HEK293 (cell line): Measurements from ENCODE around the gene RSRP1.
A peak's percentile ranks its signal among the peaks of the same experiment; 100 is the strongest.

ENCODE experiments used
- KLF8 ChIP-seq: fragments of 450-650 bp; formaldehyde crosslinking; IDR thresholded peaks from 2 replicates; pipeline ENCODE4 v1.5.1; 2016; ENCODE audit warnings: missing biosample characterization, missing genetic modification characterization
- MEIS1 ChIP-seq: sonication (generic); formaldehyde crosslinking; IDR thresholded peaks from 2 replicates; pipeline ENCODE4 v1.8.1; 2022; ENCODE audit warnings: missing genetic modification reagents, mild to moderate bottlenecking, borderline replicate concordance
- OSR2 ChIP-seq: fragments of 450-650 bp; formaldehyde crosslinking; IDR thresholded peaks from 2 replicates; pipeline ENCODE4 v1.5.1; 2016; ENCODE audit warnings: missing biosample characterization, missing genetic modification characterization
- TCF7L2 ChIP-seq: IDR thresholded peaks from 2 replicates; pipeline ENCODE4 v1.6.1; 2011; ENCODE audit warnings: low read depth, mild to moderate bottlenecking, inconsistent platforms, low read length, moderate library complexity, borderline replicate concordance
- YY1 ChIP-seq: fragments of 450-650 bp; formaldehyde crosslinking; IDR thresholded peaks from 2 replicates; pipeline ENCODE4 v1.5.1; 2018; ENCODE audit warnings: missing biosample characterization, missing genetic modification characterization
- YY2 ChIP-seq: fragments of 450-650 bp; formaldehyde crosslinking; IDR thresholded peaks from 2 replicates; pipeline ENCODE4 v1.5.1; 2016; ENCODE audit warnings: missing biosample characterization, missing genetic modification characterization
- ZBTB8A ChIP-seq: fragments of 450-650 bp; formaldehyde crosslinking; IDR thresholded peaks from 2 replicates; pipeline ENCODE4 v1.5.1; 2016; ENCODE audit warnings: missing biosample characterization, missing genetic modification characterization
- ZNF146 ChIP-seq: fragments of 450-650 bp; formaldehyde crosslinking; IDR thresholded peaks from 2 replicates; pipeline ENCODE4 v1.5.1; 2016; ENCODE audit warnings: missing biosample characterization, missing genetic modification characterization
- ZNF157 ChIP-seq: fragments of 450-650 bp; formaldehyde crosslinking; IDR thresholded peaks from 2 replicates; pipeline ENCODE4 v1.5.1; 2016; ENCODE audit warnings: missing biosample characterization, missing genetic modification characterization
- ZNF16 ChIP-seq: fragments of 450-650 bp; formaldehyde crosslinking; IDR thresholded peaks from 2 replicates; pipeline ENCODE4 v1.5.1; 2016; ENCODE audit warnings: low read depth, missing biosample characterization, missing genetic modification characterization
- ZNF184 ChIP-seq: fragments of 450-650 bp; IDR thresholded peaks from 2 replicates; pipeline ENCODE4 v1.5.1; 2018; ENCODE audit warnings: missing biosample characterization, mild to moderate bottlenecking, missing genetic modification characterization
- ZNF2 ChIP-seq: fragments of 450-650 bp; formaldehyde crosslinking; IDR thresholded peaks from 2 replicates; pipeline ENCODE4 v1.5.1; 2016; ENCODE audit warnings: missing biosample characterization, missing genetic modification characterization
- ZNF202 ChIP-seq: fragments of 450-650 bp; formaldehyde crosslinking; IDR thresholded peaks from 2 replicates; pipeline ENCODE4 v1.5.1; 2016; ENCODE audit warnings: missing biosample characterization, missing genetic modification characterization, borderline replicate concordance
- ZNF23 ChIP-seq: fragments of 450-650 bp; formaldehyde crosslinking; IDR thresholded peaks from 2 replicates; pipeline ENCODE4 v1.5.1; 2016; ENCODE audit warnings: missing biosample characterization, missing genetic modification characterization, borderline replicate concordance
- ZNF248 ChIP-seq: fragments of 450-650 bp; formaldehyde crosslinking; IDR thresholded peaks from 2 replicates; pipeline ENCODE4 v1.5.1; 2017; ENCODE audit warnings: missing biosample characterization, missing genetic modification characterization
- ZNF302 ChIP-seq: fragments of 450-650 bp; formaldehyde crosslinking; IDR thresholded peaks from 2 replicates; pipeline ENCODE4 v1.5.1; 2016; ENCODE audit warnings: missing biosample characterization, missing genetic modification characterization, low read depth
- ZNF324 ChIP-seq: fragments of 450-650 bp; formaldehyde crosslinking; IDR thresholded peaks from 2 replicates; pipeline ENCODE4 v1.5.1; 2016; ENCODE audit warnings: missing biosample characterization, missing genetic modification characterization
- ZNF335 ChIP-seq: fragments of 450-650 bp; formaldehyde crosslinking; conservative IDR thresholded peaks from 2 replicates; pipeline ENCODE4 v1.5.1; 2016; ENCODE audit warnings: missing biosample characterization, missing genetic modification characterization
- ZNF404 ChIP-seq: fragments of 450-650 bp; formaldehyde crosslinking; IDR thresholded peaks from 2 replicates; pipeline ENCODE4 v1.5.1; 2017; ENCODE audit warnings: missing biosample characterization, missing genetic modification characterization
- ZNF544 ChIP-seq: fragments of 450-650 bp; formaldehyde crosslinking; IDR thresholded peaks from 2 replicates; pipeline ENCODE4 v1.5.0; 2017; ENCODE audit warnings: missing biosample characterization, missing genetic modification characterization
- ZNF600 ChIP-seq: fragments of 450-650 bp; formaldehyde crosslinking; IDR thresholded peaks from 2 replicates; pipeline ENCODE4 v1.5.1; 2016; ENCODE audit warnings: missing biosample characterization, missing genetic modification characterization
- ZNF624 ChIP-seq: fragments of 450-650 bp; formaldehyde crosslinking; IDR thresholded peaks from 2 replicates; pipeline ENCODE4 v1.5.1; 2017; ENCODE audit warnings: missing biosample characterization, missing genetic modification characterization
- ZNF677 ChIP-seq: fragments of 450-650 bp; IDR thresholded peaks from 2 replicates; pipeline ENCODE4 v1.5.0; 2018; ENCODE audit warnings: missing biosample characterization, mild to moderate bottlenecking, missing genetic modification characterization, moderate library complexity
- ZNF843 ChIP-seq: fragments of 450-650 bp; formaldehyde crosslinking; IDR thresholded peaks from 2 replicates; pipeline ENCODE4 v1.5.1; 2016; ENCODE audit warnings: missing biosample characterization, missing genetic modification characterization
- TF ChIP-seq, protein P1 (sequence below): fragments of 450-650 bp; formaldehyde crosslinking; IDR thresholded peaks from 2 replicates; pipeline ENCODE4 v1.5.1; 2017; ENCODE audit warnings: missing biosample characterization, missing genetic modification characterization
- TF ChIP-seq, protein P2 (sequence below): fragments of 450-650 bp; formaldehyde crosslinking; conservative IDR thresholded peaks from 2 replicates; pipeline ENCODE4 v1.5.1; 2016; ENCODE audit warnings: low read depth, missing biosample characterization, missing genetic modification characterization
- TF ChIP-seq, protein P3 (sequence below): fragments of 450-650 bp; formaldehyde crosslinking; IDR thresholded peaks from 2 replicates; pipeline ENCODE4 v1.5.1; 2016; ENCODE audit warnings: missing biosample characterization, missing genetic modification characterization
- TF ChIP-seq, protein P4 (sequence below): fragments of 450-650 bp; formaldehyde crosslinking; IDR thresholded peaks from 2 replicates; pipeline ENCODE4 v1.5.1; 2016; ENCODE audit warnings: missing biosample characterization, missing genetic modification characterization
- TF ChIP-seq, protein P5 (sequence below): fragments of 450-650 bp; formaldehyde crosslinking; IDR thresholded peaks from 2 replicates; pipeline ENCODE4 v1.5.1; 2016; ENCODE audit warnings: missing biosample characterization, missing genetic modification characterization
- TF ChIP-seq, protein P6 (sequence below): fragments of 450-650 bp; formaldehyde crosslinking; IDR thresholded peaks from 2 replicates; pipeline ENCODE4 v1.5.1; 2016; ENCODE audit warnings: missing biosample characterization, missing genetic modification characterization

The RSRP1 gene

DNA sequence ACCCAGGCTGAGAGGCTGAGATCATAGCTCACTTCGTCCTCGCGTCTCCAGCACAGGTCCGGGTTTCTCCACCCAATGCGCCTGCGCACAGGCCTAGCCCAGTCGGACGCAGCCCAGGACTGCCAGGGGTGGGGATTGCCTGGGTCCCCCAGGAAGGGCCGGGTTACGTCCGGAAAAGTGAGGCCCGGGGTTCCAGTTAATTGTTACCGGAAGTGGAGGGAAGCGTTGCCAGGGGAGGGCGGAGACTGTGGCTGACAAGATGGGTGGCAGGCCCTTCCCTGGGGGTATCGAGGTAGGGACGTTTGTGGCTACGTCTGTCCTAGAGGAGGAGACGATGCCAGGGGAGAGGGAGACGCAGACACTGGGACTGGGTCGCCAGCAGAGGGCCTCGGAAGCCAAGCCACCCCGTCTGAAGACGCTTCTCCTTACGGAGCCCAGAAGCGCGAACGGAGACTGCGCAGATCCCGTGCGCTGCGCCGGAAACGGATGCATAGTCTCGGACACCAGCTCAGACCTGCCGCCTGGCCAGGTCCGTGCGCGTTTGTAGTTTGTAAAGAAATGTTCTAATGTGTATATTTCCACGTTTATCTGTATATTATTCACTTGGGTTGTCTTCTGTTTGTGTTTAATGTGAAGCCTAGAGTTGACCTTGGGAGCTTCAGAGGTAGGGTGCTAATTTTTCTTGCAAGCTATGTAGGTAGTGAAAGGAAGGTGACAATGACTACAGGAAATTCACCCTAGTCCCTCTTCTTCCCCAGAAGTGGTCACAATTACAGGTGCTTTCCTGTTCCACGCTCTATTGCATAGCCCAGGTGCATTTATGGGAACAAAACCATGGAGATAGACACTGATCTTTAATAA lies 7.3 kb downstream of the RSRP1 start (continued):
- TF ChIP-seq ZNF157 (tag by site-specific recombination): no peak
- 0 out of 2 replicates have a peak, but pooled peaks have one; percentile 32 for TF ChIP-seq ZNF16 (tag by site-specific recombination)
- TF ChIP-seq YY1 (tag by site-specific recombination): no peak
- TF ChIP-seq, protein P1, sequence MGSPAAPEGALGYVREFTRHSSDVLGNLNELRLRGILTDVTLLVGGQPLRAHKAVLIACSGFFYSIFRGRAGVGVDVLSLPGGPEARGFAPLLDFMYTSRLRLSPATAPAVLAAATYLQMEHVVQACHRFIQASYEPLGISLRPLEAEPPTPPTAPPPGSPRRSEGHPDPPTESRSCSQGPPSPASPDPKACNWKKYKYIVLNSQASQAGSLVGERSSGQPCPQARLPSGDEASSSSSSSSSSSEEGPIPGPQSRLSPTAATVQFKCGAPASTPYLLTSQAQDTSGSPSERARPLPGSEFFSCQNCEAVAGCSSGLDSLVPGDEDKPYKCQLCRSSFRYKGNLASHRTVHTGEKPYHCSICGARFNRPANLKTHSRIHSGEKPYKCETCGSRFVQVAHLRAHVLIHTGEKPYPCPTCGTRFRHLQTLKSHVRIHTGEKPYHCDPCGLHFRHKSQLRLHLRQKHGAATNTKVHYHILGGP (tag by site-specific recombination): no peak
- TF ChIP-seq, protein P2, sequence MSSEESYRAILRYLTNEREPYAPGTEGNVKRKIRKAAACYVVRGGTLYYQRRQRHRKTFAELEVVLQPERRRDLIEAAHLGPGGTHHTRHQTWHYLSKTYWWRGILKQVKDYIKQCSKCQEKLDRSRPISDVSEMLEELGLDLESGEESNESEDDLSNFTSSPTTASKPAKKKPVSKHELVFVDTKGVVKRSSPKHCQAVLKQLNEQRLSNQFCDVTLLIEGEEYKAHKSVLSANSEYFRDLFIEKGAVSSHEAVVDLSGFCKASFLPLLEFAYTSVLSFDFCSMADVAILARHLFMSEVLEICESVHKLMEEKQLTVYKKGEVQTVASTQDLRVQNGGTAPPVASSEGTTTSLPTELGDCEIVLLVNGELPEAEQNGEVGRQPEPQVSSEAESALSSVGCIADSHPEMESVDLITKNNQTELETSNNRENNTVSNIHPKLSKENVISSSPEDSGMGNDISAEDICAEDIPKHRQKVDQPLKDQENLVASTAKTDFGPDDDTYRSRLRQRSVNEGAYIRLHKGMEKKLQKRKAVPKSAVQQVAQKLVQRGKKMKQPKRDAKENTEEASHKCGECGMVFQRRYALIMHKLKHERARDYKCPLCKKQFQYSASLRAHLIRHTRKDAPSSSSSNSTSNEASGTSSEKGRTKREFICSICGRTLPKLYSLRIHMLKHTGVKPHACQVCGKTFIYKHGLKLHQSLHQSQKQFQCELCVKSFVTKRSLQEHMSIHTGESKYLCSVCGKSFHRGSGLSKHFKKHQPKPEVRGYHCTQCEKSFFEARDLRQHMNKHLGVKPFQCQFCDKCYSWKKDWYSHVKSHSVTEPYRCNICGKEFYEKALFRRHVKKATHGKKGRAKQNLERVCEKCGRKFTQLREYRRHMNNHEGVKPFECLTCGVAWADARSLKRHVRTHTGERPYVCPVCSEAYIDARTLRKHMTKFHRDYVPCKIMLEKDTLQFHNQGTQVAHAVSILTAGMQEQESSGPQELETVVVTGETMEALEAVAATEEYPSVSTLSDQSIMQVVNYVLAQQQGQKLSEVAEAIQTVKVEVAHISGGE (tag by site-specific recombination): peak; percentile 97
- no peak for TF ChIP-seq OSR2 (tag by site-specific recombination)
- no peak for TF ChIP-seq ZNF146 (tag by site-specific recombination)
- TF ChIP-seq ZNF624 (tag by site-specific recombination): no peak
- peak; percentile 80 for TF ChIP-seq ZNF843 (tag by site-specific recombination)
- no peak for TF ChIP-seq ZNF544
- TF ChIP-seq KLF8 (tag by site-specific recombination): peak; percentile 96
- TF ChIP-seq ZNF677: no peak
- TF ChIP-seq TCF7L2: no peak
- TF ChIP-seq ZNF248: no peak
- no peak for TF ChIP-seq MEIS1 (CRISPR knock-in tag)
- TF ChIP-seq ZNF302 (tag by site-specific recombination): no peak
- TF ChIP-seq, protein P3, sequence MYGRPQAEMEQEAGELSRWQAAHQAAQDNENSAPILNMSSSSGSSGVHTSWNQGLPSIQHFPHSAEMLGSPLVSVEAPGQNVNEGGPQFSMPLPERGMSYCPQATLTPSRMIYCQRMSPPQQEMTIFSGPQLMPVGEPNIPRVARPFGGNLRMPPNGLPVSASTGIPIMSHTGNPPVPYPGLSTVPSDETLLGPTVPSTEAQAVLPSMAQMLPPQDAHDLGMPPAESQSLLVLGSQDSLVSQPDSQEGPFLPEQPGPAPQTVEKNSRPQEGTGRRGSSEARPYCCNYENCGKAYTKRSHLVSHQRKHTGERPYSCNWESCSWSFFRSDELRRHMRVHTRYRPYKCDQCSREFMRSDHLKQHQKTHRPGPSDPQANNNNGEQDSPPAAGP: peak; percentile 83
- peak; percentile 68 for TF ChIP-seq ZBTB8A (tag by site-specific recombination)
- peak; percentile 69; the same call in 1 of the 2 replicates for TF ChIP-seq ZNF324 (tag by site-specific recombination)
- TF ChIP-seq ZNF2: no peak; the same call in 1 of the 2 replicates
- no peak for TF ChIP-seq ZNF202 (tag by site-specific recombination)
- no peak for TF ChIP-seq YY2 (tag by site-specific recombination)
- TF ChIP-seq, protein P4, sequence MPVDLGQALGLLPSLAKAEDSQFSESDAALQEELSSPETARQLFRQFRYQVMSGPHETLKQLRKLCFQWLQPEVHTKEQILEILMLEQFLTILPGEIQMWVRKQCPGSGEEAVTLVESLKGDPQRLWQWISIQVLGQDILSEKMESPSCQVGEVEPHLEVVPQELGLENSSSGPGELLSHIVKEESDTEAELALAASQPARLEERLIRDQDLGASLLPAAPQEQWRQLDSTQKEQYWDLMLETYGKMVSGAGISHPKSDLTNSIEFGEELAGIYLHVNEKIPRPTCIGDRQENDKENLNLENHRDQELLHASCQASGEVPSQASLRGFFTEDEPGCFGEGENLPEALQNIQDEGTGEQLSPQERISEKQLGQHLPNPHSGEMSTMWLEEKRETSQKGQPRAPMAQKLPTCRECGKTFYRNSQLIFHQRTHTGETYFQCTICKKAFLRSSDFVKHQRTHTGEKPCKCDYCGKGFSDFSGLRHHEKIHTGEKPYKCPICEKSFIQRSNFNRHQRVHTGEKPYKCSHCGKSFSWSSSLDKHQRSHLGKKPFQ (tag by site-specific recombination): no peak
- TF ChIP-seq, protein P5, sequence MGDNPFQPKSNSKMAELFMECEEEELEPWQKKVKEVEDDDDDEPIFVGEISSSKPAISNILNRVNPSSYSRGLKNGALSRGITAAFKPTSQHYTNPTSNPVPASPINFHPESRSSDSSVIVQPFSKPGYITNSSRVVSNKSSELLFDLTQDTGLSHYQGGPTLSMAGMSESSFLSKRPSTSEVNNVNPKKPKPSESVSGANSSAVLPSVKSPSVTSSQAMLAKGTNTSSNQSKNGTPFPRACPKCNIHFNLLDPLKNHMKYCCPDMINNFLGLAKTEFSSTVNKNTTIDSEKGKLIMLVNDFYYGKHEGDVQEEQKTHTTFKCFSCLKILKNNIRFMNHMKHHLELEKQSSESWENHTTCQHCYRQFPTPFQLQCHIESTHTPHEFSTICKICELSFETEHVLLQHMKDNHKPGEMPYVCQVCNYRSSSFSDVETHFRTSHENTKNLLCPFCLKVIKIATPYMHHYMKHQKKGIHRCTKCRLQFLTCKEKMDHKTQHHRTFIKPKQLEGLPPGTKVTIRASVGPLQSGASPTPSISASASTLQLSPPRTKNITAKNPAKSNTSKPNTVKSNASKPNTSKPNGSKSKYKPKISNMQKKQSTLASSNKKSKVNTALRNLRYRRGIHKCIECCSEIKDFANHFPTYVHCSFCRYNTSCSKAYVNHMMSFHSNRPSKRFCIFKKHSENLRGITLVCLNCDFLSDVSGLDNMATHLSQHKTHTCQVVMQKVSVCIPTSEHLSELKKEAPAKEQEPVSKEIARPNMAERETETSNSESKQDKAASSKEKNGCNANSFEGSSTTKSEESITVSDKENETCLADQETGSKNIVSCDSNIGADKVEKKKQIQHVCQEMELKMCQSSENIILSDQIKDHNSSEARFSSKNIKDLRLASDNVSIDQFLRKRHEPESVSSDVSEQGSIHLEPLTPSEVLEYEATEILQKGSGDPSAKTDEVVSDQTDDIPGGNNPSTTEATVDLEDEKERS: no peak
- TF ChIP-seq ZNF184 (tag by site-specific recombination): no peak
- TF ChIP-seq, protein P6, sequence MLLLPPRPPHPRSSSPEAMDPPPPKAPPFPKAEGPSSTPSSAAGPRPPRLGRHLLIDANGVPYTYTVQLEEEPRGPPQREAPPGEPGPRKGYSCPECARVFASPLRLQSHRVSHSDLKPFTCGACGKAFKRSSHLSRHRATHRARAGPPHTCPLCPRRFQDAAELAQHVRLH (tag by site-specific recombination): peak; percentile 95
- TF ChIP-seq ZNF600 (tag by site-specific recombination): peak; percentile 81; the same call in 1 of the 2 replicates
- no peak for TF ChIP-seq ZNF404 (tag by site-specific recombination)
- no peak for TF ChIP-seq ZNF23 (tag by site-specific recombination)
- peak; percentile 76 for TF ChIP-seq ZNF335 (tag by site-specific recombination)
